ENCODE results near the gene REV1. TPM values are rescaled to one million over a fixed set of nuclear protein-coding genes. Genes with fewer than 3 reads are reported as not detected.
A peak's percentile ranks its signal among the peaks of the same experiment; 100 is the strongest.

The REV1 gene
- total RNA-seq: 10 to 100 TPM; 43.7 to 51.1 TPM
- polyA plus RNA-seq (ENCODE audit: insufficient read length in 6 of 6): 10 to 100 TPM; 58.2 to 77.9 (median 70.5) TPM
- long read RNA-seq, donor 1, partial matches to known transcripts: 9 of 13 reads
- long read RNA-seq, donor 1, other reads (novel, unspliced or antisense): 0 of 13 reads
- long read RNA-seq, donor 2, partial matches to known transcripts: 0 of 4 reads
- long read RNA-seq, donor 2, other reads (novel, unspliced or antisense): 0 of 4 reads
- long read RNA-seq, donor 3, full-length matches to known transcripts: 3 of 3 reads
- long read RNA-seq, donor 3, partial matches to known transcripts: 0 of 3 reads
- long read RNA-seq, donor 3, other reads (novel, unspliced or antisense): 0 of 3 reads
- long read RNA-seq, donor 4, partial matches to known transcripts: 5 of 5 reads
- long read RNA-seq, donor 4, other reads (novel, unspliced or antisense): 0 of 5 reads
- long read RNA-seq, donor 5, partial matches to known transcripts: 0 of 2 reads
- long read RNA-seq, donor 5, other reads (novel, unspliced or antisense): 0 of 2 reads
- long read RNA-seq, donor 6, full-length matches to known transcripts: 2 of 21 reads
- long read RNA-seq, donor 6, partial matches to known transcripts: 19 of 21 reads
- long read RNA-seq, donor 6, other reads (novel, unspliced or antisense): 0 of 21 reads
- long read RNA-seq, donor 7, partial matches to known transcripts: 10 of 10 reads
- long read RNA-seq, donor 7, other reads (novel, unspliced or antisense): 0 of 10 reads
- long read RNA-seq, donor 8, partial matches to known transcripts: 15 of 15 reads
- long read RNA-seq, donor 8, other reads (novel, unspliced or antisense): 0 of 15 reads
- long read RNA-seq, donor 9: 0 reads
- long read RNA-seq, donor 10, partial matches to known transcripts: 4 of 5 reads
- long read RNA-seq, donor 10, other reads (novel, unspliced or antisense): 1 of 5 reads
- long read RNA-seq, donor 11, partial matches to known transcripts: 0 of 4 reads
- long read RNA-seq, donor 11, other reads (novel, unspliced or antisense): 0 of 4 reads
- long read RNA-seq, donor 12, partial matches to known transcripts: 0 of 3 reads
- long read RNA-seq, donor 12, other reads (novel, unspliced or antisense): 0 of 3 reads

- no peaks in the 10 kb centered on the region for H3K27me3 ChIP-seq
- peaks cover 7 to 18% of the 10 kb centered on the region in 2 donors for H3K4me1 ChIP-seq
- TF ChIP-seq, protein P1, sequence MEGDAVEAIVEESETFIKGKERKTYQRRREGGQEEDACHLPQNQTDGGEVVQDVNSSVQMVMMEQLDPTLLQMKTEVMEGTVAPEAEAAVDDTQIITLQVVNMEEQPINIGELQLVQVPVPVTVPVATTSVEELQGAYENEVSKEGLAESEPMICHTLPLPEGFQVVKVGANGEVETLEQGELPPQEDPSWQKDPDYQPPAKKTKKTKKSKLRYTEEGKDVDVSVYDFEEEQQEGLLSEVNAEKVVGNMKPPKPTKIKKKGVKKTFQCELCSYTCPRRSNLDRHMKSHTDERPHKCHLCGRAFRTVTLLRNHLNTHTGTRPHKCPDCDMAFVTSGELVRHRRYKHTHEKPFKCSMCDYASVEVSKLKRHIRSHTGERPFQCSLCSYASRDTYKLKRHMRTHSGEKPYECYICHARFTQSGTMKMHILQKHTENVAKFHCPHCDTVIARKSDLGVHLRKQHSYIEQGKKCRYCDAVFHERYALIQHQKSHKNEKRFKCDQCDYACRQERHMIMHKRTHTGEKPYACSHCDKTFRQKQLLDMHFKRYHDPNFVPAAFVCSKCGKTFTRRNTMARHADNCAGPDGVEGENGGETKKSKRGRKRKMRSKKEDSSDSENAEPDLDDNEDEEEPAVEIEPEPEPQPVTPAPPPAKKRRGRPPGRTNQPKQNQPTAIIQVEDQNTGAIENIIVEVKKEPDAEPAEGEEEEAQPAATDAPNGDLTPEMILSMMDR (IDR thresholded peaks at IDR 0.05): peak; percentile 65 to 80
- H3K36me3 ChIP-seq: no peaks in the 10 kb centered on the region
- H3K9me3 ChIP-seq: no peaks in the 10 kb centered on the region
- peak within 1 kb of the TSS; percentile 92 to 96 for H3K27ac ChIP-seq
- intact Hi-C loops (cut with DNase I): no loop called here
- DNase-seq: peak; percentile 96 to 98 (median 97)
- H3K4me3 ChIP-seq: peak within 1 kb of the TSS; percentile 76 to 80
- ATAC-seq: peak; percentile 94
Measured at GRCh38 chr2:99489761-99490622, at the start of gene REV1. REV1 (minus strand) TSS chr2:99490017; CDS start chr2:99464975, 25,042 bp downstream.

DNA sequence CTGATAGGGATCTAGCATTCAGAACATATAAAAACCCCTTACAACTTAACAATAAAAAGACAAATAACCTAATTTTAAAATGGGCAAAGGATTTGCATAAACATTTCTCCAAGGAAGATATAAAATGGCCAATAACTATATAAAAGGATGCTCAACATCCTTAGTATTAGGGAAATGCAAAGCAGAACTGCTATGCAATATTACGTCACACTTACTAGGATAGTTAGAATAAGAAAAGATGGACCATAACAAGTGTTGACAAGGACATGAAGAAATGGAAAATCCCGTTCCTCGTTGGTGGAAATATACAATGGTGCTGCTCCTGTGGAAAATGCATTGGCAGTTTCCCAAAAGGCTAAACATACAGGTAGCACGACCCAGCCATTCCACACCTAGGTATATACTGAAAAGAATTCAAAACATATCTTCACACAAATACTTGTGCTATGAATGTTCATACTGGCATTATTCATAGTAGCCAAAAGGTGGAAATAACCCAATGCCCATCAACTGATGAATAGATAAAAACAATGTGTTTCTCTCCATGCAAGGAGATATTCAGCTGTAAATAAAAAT lies 48.2 kb upstream of the REV1 start:
- ATAC-seq (no peak), DNase-seq (no peak)
- Histone ChIP-seq H3K4me1 (no peaks in the 10 kb centered on the region), H3K27ac (no peak overlapping the region), H3K36me3 (no peaks in the 10 kb centered on the region), H3K27me3 (no peaks in the 10 kb centered on the region), H3K9me3 (peaks cover 0 to 2% of the 10 kb centered on the region in 2 donors), H3K4me3 (no peak overlapping the region)
- TF ChIP-seq, protein P1 (IDR thresholded peaks at IDR 0.05): no peak
- intact Hi-C loops (cut with DNase I): no loop called here

- no peak overlapping the region for H3K4me3 ChIP-seq
- intact Hi-C loops (cut with DNase I): no loop called here
- ATAC-seq (no peak), DNase-seq (no peak)
- no peaks in the 10 kb centered on the region for H3K27me3 ChIP-seq
- no peaks in the 10 kb centered on the region for H3K9me3 ChIP-seq
- no peaks in the 10 kb centered on the region for H3K4me1 ChIP-seq
- TF ChIP-seq, protein P1 (IDR thresholded peaks at IDR 0.05): no peak
- no peak overlapping the region for H3K27ac ChIP-seq
- no peaks in the 10 kb centered on the region for H3K36me3 ChIP-seq
Measured at GRCh38 chr2:99524056-99524455, 34.2 kb upstream of the REV1 start.

GRCh38 chr2:99522157-99522556 lies 32.3 kb upstream of the REV1 start:
- no peaks in the 10 kb centered on the region for H3K36me3 ChIP-seq
- no peak overlapping the region for H3K27ac ChIP-seq
- no peak overlapping the region for H3K4me3 ChIP-seq
- TF ChIP-seq, protein P1 (IDR thresholded peaks at IDR 0.05): no peak
- DNase-seq: no peak
- intact Hi-C loops (cut with DNase I): no loop called here
- H3K4me1 ChIP-seq: no peaks in the 10 kb centered on the region
- no peaks in the 10 kb centered on the region for H3K27me3 ChIP-seq
- ATAC-seq: no peak
- no peaks in the 10 kb centered on the region for H3K9me3 ChIP-seq

Data from left lung (tissue), 14 donors.